Effector CD8-positive, alpha-beta T cell (primary cell): Measurements from ENCODE around the gene ABHD11.
"Not testable (repeated sequence)": the region's sequence is repeated elsewhere in the genome, so short reads cannot be mapped to it uniquely, and the experiment has no call there.

Source experiments
- DNase-seq: peaks from one replicate; lab custom pipeline; 2025; lab: John Stamatoyannopoulos, UW

ABHD11 gene

GRCh38 chr7:73742753-73743641 is 4.4 kb upstream of the ABHD11 start:
- DNase-seq = no peak

DNA sequence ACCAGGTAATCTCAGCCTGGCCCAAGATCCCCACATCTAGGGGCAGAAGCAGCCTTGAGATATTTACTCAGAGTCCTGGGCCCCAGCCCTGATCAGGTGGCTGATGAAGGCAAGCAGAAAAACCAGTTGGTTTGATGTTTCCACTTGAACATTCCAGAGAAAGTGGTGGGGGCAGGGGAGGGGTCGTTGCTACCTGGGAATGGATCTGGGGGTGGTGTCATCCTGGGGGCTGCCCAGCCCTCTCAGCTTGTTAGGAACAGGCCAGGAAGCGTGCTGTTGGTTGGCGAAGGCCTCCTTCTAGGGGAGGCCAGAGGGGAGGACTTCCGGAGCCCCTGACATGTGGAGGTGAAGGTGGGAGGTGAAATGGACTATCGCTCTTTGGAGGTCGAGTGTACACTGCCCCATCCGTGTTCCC is 3.7 kb upstream of the ABHD11 start:
- DNase-seq = no peak

GRCh38 chr7:73741600-73741999 is 3.0 kb upstream of the ABHD11 start:
- no peak for DNase-seq

- no peak for DNase-seq
These were observed 2.2 kb upstream of the ABHD11 start for GRCh38 chr7:73740771-73741170.

GRCh38 chr7:73740212-73740611 is 1.6 kb upstream of the ABHD11 start:
- no peak for DNase-seq

DNA sequence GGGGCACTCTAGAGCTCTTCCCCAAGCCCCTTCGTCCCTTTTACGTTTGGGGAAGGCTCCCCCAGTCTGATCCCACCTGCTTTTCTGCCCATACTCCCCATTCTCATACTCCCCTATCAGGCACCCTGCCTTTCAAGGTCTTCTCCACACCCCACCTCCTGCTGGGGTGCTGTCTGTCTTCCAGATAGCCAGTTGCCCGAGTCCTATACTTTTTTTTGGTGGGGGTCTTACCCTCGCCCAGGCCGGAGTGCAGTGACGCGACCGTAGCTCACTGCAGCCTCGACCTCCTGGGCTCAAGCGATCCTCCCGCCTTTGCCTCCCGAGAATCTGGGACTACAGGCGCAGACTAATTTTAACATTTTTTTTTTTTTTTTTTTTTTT is 775 bp upstream of the ABHD11 start:
- no peak for DNase-seq

- peak; percentile 69 for DNase-seq
These were observed 386 bp downstream of the ABHD11 start for GRCh38 chr7:73738220-73738611.

- no peak for DNase-seq
These were observed 947 bp downstream of the ABHD11 start for GRCh38 chr7:73737491-73738219.

DNA sequence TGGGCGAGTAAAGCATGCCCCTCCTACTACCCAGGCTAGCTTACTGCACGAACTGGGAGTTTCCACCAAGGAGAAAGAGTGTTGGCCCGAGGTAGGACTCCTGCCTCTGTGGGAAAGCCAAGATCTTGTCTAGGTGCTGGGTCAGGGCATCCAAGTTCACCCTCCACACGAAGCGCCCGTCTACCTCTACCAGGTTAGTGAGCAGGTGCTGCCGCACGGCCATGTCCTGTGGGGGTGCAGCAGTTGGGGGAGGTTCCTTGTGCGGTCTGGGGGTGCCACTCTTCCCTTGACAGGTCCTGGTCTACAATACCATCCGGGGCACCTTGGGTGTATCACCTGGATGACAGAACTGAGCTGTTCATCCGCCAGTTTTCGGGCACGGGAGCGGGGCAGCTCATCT is 1.7 kb downstream of the ABHD11 start:
- no peak for DNase-seq

GRCh38 chr7:73735528-73735905 is 3.1 kb downstream of the ABHD11 start:
- DNase-seq = no peak

GRCh38 chr7:73734619-73735527 is 3.7 kb downstream of the ABHD11 start:
- peak; percentile 70 for DNase-seq

DNA sequence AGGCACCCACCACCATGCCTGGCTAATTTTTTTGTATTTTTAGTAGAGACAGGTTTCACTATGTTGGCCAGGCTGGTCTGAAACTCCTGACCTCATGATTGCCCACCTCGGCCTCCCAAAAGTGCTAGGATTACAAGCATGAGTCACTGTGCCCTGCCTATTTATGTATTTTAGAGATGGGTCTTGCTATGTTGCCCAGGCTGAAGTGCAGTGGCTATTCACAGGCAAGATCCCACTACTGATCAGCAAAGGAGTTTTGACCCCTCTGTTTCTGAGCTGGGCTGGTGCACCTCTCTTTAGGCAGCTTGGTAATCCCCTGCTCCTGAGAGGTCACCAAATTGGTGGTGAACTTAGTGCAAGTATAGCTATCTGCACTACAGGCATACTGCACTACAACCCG is 6.2 kb downstream of the ABHD11 start:
- no peak for DNase-seq

- no peak for DNase-seq
These were observed 8.1 kb downstream of the ABHD11 start for GRCh38 chr7:73730485-73730884.

DNA sequence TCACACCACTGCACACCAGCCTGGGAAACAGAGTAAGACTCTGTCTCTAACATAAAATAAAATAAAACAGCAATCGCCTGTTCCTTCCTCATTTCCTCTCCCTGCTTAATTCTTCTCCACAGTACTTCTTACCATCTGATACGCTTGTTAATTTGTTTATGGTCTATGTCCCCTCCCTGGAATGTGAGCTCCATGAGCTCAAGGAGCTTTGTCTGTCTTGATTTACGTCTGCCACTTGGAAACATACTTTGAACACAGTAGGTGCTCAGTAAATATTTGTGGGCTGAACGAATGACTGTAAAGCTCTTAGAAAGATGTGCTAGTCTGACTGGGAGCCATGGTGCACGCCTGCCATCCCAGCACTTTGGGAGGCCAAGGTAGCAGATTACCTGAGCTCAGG is 10.1 kb downstream of the ABHD11 start:
- DNase-seq = no peak

DNA sequence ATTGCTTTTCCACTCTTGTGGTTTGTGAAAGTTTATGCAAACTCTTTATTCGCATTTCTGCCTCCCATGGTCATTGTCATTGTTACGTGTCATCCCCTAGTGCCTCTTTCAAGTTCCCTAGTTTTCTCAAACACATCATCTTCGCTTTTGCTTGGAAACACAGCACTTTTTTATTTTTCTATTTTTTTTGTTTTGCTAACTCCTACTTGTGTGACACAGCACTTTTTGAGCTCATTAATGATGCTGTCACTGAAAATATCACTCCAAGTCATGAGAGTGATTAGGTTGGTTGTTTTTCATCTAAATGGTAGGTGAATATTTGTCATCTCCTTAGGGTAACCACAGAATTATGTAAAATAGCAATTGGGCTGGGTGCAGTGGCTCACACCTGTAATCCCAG is 10.7 kb downstream of the ABHD11 start:
- DNase-seq = no peak

GRCh38 chr7:73726083-73726466 is 12.5 kb downstream of the ABHD11 start:
- DNase-seq = no peak

DNA sequence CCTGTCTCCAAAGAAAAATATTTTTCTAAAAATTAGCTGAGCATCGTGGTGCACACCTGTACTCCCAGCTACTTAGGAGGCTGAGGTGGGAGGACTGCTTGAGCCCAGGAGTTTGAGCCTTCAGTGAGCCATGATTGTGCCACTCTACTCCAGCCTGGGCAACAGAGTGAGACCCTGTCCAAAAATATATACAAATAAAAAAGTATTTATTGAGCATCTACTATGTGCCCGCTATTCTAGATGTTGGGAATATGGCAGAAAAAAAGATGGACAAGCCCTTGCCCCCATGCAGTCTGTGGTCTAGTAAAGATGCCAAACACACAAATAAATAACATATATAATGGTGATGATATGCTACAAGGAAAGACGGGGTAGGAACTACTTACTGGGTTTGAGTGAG is 14.8 kb downstream of the ABHD11 start:
- no peak for DNase-seq

GRCh38 chr7:73722785-73723184 is 15.8 kb downstream of the ABHD11 start:
- no peak for DNase-seq

GRCh38 chr7:73722182-73722581 is 16.4 kb downstream of the ABHD11 start:
- not testable (repeated sequence) for DNase-seq

DNA sequence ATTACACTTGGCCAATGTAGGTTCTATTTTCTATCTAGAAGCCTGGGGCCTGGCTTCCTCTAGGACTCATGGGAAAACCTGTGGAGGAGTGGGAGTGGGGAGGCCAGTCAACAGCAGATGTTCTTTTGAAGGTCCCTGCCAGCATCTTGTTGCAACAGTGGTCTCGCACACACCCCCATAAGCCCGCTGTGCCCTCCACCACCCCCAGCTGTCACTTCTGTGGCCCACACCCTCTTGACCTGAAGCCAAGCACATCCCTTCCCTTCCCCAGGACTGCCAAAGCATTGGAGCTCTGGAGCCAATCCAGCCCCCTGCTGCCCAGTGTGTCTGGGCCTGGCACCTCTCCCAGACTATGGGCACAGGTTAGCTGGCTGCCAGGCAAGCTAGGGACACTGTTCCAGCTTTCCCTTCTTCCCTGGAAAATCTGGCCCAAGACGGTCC is 17.2 kb downstream of the ABHD11 start:
- DNase-seq = no peak

GRCh38 chr7:73720443-73720842 is 18.2 kb downstream of the ABHD11 start:
- DNase-seq = not testable (repeated sequence)

GRCh38 chr7:73719806-73720169 is 18.8 kb downstream of the ABHD11 start:
- no peak for DNase-seq
